Stimulated activated CD4-positive, alpha-beta T cell treated with anti-CD3 and anti-CD28 coated beads, TNF-alpha, amount 100 ng/mL, for 1 hour (primary cell): ENCODE data around the gene GMPR2.

Experiments
- DNase-seq, 3 donors: peaks; one replicate each; pipeline ENCODE4 v3.0.0-alpha.2; 2020; ENCODE audit warnings: low read depth in 3 of 3, low spot score in 1 of 3

Gene GMPR2

GRCh38 chr14:24266344-24267244 lies 33.9 kb downstream of the GMPR2 start:
- DNase-seq: no peak

- DNase-seq: no peak
Observed at GRCh38 chr14:24267516-24267915, 34.8 kb downstream of the GMPR2 start.

DNA sequence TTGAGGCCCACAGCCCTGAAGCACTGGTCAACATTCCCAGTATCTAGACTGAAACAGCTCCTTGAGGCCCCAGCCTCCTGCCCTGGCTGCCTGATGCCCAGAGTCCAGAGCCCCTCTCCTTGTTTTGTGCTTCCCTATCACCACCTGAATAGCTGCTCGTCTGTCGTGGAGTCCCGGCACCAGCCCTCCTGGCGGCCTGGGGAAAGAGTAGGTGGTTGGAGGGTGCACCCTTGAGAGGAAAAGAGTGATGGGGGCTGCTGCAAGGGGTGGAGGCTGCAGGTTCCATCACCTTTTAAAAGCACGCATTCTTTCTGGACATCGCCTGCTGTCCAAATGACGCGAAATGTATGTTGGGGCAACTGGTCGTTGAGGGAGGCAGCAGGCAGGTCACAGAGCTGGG lies 35.5 kb downstream of the GMPR2 start:
- DNase-seq: no peak

DNA sequence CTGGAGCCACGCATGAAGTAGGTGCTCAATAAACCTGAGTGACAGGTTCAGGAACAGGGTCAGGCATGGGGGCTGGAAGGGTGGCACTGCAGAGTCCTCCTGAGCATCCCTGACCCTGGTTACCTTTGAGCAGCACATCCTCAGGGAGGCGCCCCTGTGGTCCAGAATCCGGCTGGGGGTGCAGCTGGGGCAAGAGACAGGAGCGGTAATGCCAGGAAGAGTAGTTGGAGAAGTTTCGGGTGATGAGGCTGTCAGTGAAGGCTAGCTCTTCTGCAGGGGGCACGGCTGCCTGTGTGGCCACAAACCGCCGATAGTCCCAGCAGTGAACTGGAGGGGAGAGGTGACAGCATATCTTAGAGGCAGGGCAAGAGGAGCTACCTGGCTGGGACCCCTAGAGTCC lies 36.6 kb downstream of the GMPR2 start:
- no peak for DNase-seq

DNA sequence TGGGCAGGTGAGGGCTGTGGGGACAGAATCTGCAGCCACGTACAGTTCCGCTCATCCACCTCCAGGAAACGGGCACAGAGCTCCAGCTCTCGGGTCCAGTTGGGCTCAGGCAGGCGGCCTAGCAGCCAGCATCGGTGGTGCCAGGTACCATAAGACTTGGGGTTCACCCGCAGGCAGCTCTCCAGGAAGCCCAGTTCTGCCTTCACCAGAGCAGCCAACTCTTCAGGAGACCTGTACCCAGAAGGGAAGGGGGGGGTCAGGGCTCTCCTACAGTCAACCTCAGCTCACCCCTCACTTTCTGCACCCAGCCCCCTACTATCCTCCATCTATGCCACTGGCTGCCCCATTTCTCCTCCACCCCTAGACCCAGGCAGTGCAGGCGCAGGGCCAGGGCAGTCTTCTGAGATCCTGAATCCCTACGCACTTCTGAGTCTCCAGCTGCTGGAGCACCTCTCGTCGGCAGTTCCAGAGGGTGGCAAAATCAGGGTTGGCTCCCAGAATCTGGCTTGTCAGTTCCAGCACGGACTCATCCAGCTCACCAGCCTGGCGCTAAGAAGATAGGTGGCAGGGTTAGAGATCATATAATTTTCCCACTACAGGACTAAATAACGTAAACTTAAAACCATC lies 37.3 kb downstream of the GMPR2 start:
- no peak for DNase-seq

GRCh38 chr14:24270537-24271133 lies 37.9 kb downstream of the GMPR2 start:
- DNase-seq: no peak

GRCh38 chr14:24271134-24271833 lies 38.6 kb downstream of the GMPR2 start, which contains the start of gene RABGGTA:
Gene RABGGTA (minus strand): TSS chr14:24271597. CDS start chr14:24271115, 482 bp downstream.
- peak; percentile 79 to 86 (median 83) for DNase-seq

GRCh38 chr14:24271834-24272263 lies 39.1 kb downstream of the GMPR2 start:
- DNase-seq: no peak

DNA sequence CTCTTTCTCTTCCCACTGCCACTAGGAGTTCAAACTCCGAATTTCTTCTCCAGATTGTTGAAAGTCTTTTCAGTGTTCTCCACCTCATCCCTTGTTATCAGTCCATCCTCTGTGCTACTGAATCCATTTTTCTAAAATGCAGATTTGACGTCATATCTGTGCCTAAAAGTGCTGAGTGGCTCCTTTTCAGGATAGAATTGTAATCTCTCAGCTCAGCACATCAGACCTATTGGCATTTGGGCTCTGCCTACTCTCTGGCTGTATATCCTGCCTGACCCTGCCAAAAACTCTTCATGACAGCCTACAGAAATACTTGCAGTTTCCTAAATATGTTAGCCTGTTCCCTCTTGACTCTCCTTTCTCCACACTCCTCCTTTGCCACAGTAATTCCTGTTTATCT lies 39.7 kb downstream of the GMPR2 start:
- DNase-seq: no peak

DNA sequence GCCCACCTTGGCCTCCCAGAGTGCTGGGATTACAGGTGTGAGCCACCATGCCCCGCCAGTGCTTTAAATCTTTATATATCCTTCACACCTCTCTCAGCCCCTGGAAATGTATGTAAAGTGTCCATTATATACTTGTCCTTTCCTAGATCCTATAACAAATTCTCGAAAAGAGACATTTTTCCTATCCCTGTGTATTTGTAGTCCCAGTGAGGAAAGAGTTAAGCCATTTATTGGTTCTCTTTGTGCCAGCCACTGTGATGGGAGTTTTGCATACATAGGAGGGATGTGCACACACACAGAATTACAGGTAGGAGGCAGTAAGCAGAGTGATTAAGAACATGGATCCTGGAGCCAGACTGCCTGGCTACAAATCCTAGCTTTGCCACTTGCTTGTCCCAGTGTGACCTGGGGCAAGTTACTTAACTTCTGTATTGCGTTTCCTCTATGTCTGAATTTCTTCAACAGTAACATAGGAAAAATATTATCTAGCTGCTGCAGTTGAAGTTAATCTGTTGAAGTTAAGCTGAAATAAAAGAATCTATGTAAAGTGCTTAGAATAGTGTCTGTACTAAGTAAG lies 40.8 kb downstream of the GMPR2 start:
- no peak for DNase-seq

- DNase-seq: peak in 1 of 3 donors; percentile 11
Observed at GRCh38 chr14:24274101-24274543, 41.4 kb downstream of the GMPR2 start.

GRCh38 chr14:24277071-24277470 lies 44.3 kb downstream of the GMPR2 start:
- DNase-seq: no peak

DNA sequence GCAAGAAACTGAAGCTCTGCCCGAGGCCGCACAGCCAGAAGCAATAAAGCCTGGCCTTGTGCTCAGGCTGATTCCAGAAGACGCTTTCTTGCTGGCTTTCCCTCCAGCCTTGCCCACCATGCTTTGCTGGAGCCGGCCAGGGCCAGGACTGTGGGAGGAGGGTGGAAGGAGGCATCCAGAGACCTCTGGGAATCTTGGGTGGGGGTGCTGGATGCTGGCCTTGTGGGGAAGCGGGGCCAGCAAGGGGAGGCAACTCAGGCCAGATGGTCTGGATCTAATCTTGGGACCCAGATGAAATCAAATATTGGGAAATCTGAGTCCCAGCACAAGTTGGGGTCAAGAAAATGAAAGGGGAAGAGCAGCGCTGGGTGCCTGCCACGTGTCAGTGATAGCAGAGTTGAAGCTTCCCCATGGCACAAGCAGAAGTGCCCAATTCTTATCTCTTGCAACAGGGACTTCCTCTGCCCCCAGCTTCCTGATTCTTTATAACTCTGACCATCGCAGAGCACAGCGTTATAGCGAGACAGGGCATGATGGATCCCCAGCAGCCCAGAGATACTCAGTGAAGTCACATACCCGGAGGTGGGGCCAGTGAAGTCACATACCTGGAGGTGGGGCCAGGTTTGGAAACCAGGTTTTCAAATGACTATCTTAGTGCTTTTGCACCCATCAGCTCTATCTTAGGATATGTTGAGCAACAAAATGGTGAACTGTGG lies 45.0 kb downstream of the GMPR2 start:
- no peak for DNase-seq

DNA sequence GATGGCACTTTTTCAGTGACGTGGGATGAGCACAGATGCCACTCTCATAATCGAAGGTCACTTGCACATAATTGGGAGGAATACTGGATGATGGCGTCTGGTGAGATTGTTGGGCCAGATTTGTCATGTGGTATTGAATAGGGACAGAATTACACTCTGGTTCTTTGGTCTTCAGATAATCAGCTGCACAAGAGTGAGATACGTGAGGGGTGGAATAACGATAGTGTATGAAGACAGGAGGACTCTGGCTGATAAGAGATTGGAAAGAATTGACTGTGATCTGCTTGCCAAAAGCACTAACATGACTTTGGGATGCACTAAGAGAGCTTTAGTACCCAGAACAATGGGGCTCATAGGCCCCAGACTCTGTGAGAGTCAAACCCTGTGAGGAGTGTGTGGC lies 45.7 kb downstream of the GMPR2 start:
- DNase-seq: no peak

DNA sequence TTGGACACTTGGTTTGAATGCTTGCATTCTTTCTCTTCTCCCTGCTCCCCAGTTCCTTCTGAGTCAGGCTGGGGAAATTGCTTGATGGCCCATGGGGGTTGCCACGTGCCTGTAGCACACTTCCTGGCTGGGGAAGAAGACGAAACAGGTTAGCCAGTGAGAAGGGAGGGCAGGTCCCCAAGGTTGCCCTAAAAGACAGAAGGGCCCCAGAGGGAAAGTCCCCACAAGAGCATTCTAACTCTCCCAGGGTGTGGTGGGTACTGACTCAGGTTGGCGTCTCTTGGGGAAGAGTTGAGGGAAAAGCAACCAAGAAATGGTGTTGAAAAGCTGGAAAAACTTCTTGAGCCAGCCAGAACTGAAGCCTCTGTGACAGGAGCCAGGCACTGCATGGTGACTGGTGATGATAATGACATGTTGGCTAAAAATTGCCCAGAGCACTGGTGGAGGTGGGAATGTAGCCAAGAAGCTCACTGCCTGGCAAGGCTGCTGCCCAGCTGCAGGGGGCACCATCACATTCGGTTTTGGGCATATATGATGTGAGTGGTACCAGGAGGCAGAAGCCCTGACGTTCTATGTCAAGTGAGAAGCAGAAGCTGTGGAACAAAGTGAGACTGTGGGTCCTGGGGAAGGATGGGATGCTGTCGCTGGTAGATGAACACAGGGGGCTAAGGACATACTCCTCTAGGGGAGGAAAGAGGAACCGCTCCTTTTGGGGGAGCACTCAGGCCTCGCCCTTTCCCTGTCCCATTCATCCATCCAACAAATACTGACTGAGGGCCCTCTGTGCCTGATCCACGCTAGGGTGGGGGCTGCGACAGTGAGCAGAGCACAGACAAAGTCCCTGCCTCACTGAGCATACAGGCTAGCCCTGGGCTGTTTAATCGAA lies 46.8 kb downstream of the GMPR2 start:
- no peak for DNase-seq

DNA sequence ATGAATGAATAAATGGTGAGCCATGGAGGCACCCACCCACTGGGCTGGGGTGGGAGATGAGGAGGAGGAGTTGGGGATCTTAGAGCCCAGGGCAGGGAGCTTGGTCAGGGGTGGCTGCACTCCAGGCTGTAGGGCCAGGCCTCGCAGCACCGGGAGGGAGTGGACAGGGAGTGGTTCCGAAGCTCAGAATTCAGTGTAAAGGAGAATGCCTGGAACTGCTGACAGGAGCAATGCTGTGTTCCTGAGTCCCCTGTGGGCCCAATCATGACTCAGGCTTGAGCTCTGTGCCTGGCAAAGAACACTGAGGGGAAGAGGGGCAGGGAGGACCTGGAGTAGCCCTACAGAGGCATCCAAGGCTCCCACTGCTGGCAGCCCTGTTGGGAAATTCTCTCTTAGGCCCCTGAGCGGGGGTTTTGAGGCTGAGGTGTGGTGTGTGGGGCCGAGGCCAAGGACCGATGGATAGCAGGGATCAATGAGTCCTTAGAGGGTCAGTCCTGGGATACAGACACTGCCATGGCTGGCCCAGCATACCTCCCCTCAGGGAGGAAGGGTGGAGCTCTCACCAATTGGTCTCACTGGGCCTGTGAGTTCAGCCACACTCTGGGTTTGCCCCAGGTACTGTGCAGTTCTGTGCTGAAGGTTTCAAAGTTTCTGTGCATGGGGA lies 48.2 kb downstream of the GMPR2 start:
- DNase-seq: no peak

DNA sequence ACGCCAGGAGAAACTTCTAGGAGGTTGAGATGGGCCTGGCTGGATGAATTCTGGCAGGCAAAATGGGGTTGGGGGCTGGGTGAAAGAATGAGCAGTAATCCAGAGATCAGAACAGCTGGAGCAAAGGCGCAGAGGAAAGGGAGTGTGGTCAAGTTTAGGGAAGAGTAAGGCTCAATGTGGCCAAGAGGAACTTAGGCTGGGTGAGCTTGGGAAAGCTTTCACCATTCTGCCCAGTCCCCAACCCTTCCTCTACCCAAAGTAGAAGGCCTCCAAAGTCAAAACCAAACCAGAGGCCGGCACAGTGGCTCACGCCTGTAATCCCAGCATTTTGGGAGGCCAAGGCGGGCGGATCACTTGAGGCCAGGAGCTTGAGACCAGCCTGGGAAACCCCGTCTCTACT lies 48.9 kb downstream of the GMPR2 start:
- no peak for DNase-seq

DNA sequence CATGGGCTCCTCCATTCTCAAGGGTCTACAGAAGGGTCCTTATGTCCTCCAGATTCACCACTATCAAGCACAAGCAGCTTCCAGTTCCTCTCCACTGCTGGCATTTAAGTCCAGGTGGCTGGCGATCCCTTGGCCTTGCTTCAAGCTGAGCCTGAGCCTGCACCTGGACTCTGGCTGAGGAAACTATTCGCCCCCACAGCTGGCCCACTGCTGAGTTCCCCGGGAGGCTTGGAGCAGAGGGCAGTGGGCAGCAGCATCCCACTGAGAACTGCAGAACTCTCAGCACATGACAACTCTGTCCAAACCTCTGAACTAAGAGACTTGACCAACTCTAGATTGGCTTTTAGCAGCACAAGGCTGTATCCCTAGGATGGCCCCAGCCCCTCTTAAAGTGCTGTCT lies 50.0 kb downstream of the GMPR2 start:
- no peak for DNase-seq
